H1 (cell line): Measurements from ENCODE around the gene CHST3. TPM values are rescaled to one million over a fixed set of nuclear protein-coding genes. Genes with fewer than 3 reads are reported as not detected.

Experiments used
- RFX5 ChIP-seq: IDR thresholded peaks from 2 replicates; pipeline ENCODE4 v1.6.1; 2011; ENCODE audit warnings: low read depth, low read length, improper control_type of control experiment, borderline replicate concordance
- polyA plus RNA-seq, 7 experiments: library from polyadenylated mRNA; depleted of rRNA in 3 of 7; stranded (reverse) in 5 of 7; unstranded in 2 of 7; fragments of >200 nt in 5 of 7; fragments of 200-250 nt in 2 of 7; gene quantifications; 1 replicate in 5 of 7; 2 replicates in 1 of 7; 4 replicates in 1 of 7; pipeline versions ENCODE4 v1.2.1 to v1.2.3, GENCODE V29; 2011 to 2013; ENCODE audit warnings: missing spikeins in 2 of 7, mixed read lengths in 2 of 7
- total RNA-seq: library from RNA; stranded (reverse); fragmentation: NEBNext Ultra II Directional; extraction: Animal tissue kit (Norgen Biotek cat#: 25700); gene quantifications from 2 replicates; pipeline ENCODE4 v1.2.1, GENCODE V29; 2021
- TF ChIP-seq, protein P1 (sequence below): fragments of 300-600 bp; sonication (generic); IDR thresholded peaks from 2 replicates; pipeline ENCODE4 v1.7.1; 2012; ENCODE audit warnings: low read length, moderate library complexity, mild to moderate bottlenecking, inconsistent platforms; ENCODE audit not compliant: insufficient replicate concordance

Gene CHST3
- total and polyA plus RNA-seq, 2 of the 8 experiments (the other 6 are each of a cell fraction or from before 2014, with no cell fraction given), result 2.0 to 5.8 TPM

GRCh38 chr10:71981876-71982230 is 17.7 kb downstream of the CHST3 start (continued):
- TF ChIP-seq, protein P1, sequence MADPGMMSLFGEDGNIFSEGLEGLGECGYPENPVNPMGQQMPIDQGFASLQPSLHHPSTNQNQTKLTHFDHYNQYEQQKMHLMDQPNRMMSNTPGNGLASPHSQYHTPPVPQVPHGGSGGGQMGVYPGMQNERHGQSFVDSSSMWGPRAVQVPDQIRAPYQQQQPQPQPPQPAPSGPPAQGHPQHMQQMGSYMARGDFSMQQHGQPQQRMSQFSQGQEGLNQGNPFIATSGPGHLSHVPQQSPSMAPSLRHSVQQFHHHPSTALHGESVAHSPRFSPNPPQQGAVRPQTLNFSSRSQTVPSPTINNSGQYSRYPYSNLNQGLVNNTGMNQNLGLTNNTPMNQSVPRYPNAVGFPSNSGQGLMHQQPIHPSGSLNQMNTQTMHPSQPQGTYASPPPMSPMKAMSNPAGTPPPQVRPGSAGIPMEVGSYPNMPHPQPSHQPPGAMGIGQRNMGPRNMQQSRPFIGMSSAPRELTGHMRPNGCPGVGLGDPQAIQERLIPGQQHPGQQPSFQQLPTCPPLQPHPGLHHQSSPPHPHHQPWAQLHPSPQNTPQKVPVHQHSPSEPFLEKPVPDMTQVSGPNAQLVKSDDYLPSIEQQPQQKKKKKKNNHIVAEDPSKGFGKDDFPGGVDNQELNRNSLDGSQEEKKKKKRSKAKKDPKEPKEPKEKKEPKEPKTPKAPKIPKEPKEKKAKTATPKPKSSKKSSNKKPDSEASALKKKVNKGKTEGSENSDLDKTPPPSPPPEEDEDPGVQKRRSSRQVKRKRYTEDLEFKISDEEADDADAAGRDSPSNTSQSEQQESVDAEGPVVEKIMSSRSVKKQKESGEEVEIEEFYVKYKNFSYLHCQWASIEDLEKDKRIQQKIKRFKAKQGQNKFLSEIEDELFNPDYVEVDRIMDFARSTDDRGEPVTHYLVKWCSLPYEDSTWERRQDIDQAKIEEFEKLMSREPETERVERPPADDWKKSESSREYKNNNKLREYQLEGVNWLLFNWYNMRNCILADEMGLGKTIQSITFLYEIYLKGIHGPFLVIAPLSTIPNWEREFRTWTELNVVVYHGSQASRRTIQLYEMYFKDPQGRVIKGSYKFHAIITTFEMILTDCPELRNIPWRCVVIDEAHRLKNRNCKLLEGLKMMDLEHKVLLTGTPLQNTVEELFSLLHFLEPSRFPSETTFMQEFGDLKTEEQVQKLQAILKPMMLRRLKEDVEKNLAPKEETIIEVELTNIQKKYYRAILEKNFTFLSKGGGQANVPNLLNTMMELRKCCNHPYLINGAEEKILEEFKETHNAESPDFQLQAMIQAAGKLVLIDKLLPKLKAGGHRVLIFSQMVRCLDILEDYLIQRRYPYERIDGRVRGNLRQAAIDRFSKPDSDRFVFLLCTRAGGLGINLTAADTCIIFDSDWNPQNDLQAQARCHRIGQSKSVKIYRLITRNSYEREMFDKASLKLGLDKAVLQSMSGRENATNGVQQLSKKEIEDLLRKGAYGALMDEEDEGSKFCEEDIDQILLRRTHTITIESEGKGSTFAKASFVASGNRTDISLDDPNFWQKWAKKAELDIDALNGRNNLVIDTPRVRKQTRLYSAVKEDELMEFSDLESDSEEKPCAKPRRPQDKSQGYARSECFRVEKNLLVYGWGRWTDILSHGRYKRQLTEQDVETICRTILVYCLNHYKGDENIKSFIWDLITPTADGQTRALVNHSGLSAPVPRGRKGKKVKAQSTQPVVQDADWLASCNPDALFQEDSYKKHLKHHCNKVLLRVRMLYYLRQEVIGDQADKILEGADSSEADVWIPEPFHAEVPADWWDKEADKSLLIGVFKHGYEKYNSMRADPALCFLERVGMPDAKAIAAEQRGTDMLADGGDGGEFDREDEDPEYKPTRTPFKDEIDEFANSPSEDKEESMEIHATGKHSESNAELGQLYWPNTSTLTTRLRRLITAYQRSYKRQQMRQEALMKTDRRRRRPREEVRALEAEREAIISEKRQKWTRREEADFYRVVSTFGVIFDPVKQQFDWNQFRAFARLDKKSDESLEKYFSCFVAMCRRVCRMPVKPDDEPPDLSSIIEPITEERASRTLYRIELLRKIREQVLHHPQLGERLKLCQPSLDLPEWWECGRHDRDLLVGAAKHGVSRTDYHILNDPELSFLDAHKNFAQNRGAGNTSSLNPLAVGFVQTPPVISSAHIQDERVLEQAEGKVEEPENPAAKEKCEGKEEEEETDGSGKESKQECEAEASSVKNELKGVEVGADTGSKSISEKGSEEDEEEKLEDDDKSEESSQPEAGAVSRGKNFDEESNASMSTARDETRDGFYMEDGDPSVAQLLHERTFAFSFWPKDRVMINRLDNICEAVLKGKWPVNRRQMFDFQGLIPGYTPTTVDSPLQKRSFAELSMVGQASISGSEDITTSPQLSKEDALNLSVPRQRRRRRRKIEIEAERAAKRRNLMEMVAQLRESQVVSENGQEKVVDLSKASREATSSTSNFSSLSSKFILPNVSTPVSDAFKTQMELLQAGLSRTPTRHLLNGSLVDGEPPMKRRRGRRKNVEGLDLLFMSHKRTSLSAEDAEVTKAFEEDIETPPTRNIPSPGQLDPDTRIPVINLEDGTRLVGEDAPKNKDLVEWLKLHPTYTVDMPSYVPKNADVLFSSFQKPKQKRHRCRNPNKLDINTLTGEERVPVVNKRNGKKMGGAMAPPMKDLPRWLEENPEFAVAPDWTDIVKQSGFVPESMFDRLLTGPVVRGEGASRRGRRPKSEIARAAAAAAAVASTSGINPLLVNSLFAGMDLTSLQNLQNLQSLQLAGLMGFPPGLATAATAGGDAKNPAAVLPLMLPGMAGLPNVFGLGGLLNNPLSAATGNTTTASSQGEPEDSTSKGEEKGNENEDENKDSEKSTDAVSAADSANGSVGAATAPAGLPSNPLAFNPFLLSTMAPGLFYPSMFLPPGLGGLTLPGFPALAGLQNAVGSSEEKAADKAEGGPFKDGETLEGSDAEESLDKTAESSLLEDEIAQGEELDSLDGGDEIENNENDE, result no peak
- TF ChIP-seq RFX5, result no peak
